Fibroblast of lung (primary cell): ENCODE measurements around the gene FOXK2. TPM values are rescaled to one million over a fixed set of nuclear protein-coding genes. Genes with fewer than 3 reads are reported as not detected.

ENCODE experiments used
- DNase-seq, 2 donors: peaks; one replicate each; pipeline versions ENCODE4 v3.0.0 to v3.0.0-alpha.2; 2010; ENCODE audit warnings: low read depth in 2 of 2
- H2AFZ ChIP-seq: 2 replicates; pipeline ENCODE4 v1.5.1; 2012; ENCODE audit warnings: low read length, control low read depth, inconsistent platforms
- H3K27ac ChIP-seq: 2 replicates; pipeline ENCODE4 v1.5.1; 2011; ENCODE audit warnings: low read length, control low read depth; ENCODE audit not compliant: insufficient read depth
- H3K27me3 ChIP-seq: 2 replicates; pipeline ENCODE4 v1.5.1; 2011; ENCODE audit warnings: mild to moderate bottlenecking, low read length; ENCODE audit not compliant: control insufficient read depth, insufficient read depth
- H3K36me3 ChIP-seq: 2 replicates; pipeline ENCODE4 v1.5.1; 2011; ENCODE audit warnings: low read length; ENCODE audit not compliant: control insufficient read depth, insufficient read depth
- H3K4me1 ChIP-seq: 2 replicates; pipeline ENCODE4 v1.5.1; 2011; ENCODE audit warnings: low read length; ENCODE audit not compliant: control insufficient read depth, insufficient read depth; ENCODE audit errors: extremely low read depth
- H3K4me2 ChIP-seq: 2 replicates; pipeline ENCODE4 v1.5.1; 2011; ENCODE audit warnings: low read length, control low read depth; ENCODE audit not compliant: insufficient read depth; ENCODE audit errors: extremely low read depth
- H3K4me3 ChIP-seq, 4 experiments: fragments of 200-600 bp in 1 of 4; sonication (generic) in 1 of 4; replicated peaks in 1 of 4; 2 replicates each; pipeline ENCODE4 v1.5.1; 2011 to 2016; ENCODE audit warnings: low read length in 4 of 4, low read depth in 3 of 4, mild to moderate bottlenecking in 3 of 4, control low read depth in 2 of 4, inconsistent platforms in 1 of 4, mixed read lengths in 1 of 4; ENCODE audit not compliant: insufficient read depth in 1 of 4; ENCODE audit errors: control extremely low read depth in 1 of 4
- H3K79me2 ChIP-seq: 2 replicates; pipeline ENCODE4 v1.5.1; 2012; ENCODE audit warnings: mild to moderate bottlenecking, low read length, inconsistent platforms; ENCODE audit not compliant: control insufficient read depth, insufficient read depth
- H3K9ac ChIP-seq: 2 replicates; pipeline ENCODE4 v1.5.1; 2011; ENCODE audit warnings: mild to moderate bottlenecking, low read length, control low read depth; ENCODE audit not compliant: insufficient read depth
- H3K9me3 ChIP-seq: 2 replicates; pipeline ENCODE4 v1.5.1; 2012; ENCODE audit warnings: low read depth, low read length; ENCODE audit not compliant: control insufficient read depth, insufficient read depth
- H4K20me1 ChIP-seq: 2 replicates; pipeline ENCODE4 v1.5.1; 2011; ENCODE audit warnings: low read length; ENCODE audit not compliant: control insufficient read depth, insufficient read depth; ENCODE audit errors: extremely low read depth
- EZH2 ChIP-seq: IDR thresholded peaks from 2 replicates; pipeline ENCODE4 v1.5.1; 2012; ENCODE audit warnings: low read length, control low read depth, mild to moderate bottlenecking; ENCODE audit errors: missing control alignments
- polyA plus RNA-seq, 2 donors: library from polyadenylated mRNA; depleted of rRNA in 1 of 2; stranded (reverse) in 1 of 2; unstranded in 1 of 2; fragments of >200 nt; gene quantifications; 2 replicates each; pipeline ENCODE4 v1.2.1, GENCODE V29; 2011 to 2012; ENCODE audit warnings: missing spikeins in 1 of 2
- total RNA-seq: library from RNA; depleted of rRNA; stranded (reverse); fragments of >200 nt; gene quantifications from 2 replicates; pipeline ENCODE4 v1.2.1, GENCODE V29; 2014
- TF ChIP-seq, protein P1 (sequence below), 2 donors: IDR thresholded peaks in 1 of 2; conservative IDR thresholded peaks in 1 of 2; 1 replicate in 1 of 2; 2 replicates in 1 of 2; pipeline ENCODE4 v1.5.1; 2011 to 2012; ENCODE audit warnings: low read length in 2 of 2, control low read depth in 1 of 2, inconsistent platforms in 1 of 2, low read depth in 1 of 2, mild to moderate bottlenecking in 1 of 2

FOXK2 gene
- total and polyA plus RNA-seq, 2 donors (not counting 1 experiment from before 2014, with no cell fraction given) = 23.5 to 33.2 TPM

DNA sequence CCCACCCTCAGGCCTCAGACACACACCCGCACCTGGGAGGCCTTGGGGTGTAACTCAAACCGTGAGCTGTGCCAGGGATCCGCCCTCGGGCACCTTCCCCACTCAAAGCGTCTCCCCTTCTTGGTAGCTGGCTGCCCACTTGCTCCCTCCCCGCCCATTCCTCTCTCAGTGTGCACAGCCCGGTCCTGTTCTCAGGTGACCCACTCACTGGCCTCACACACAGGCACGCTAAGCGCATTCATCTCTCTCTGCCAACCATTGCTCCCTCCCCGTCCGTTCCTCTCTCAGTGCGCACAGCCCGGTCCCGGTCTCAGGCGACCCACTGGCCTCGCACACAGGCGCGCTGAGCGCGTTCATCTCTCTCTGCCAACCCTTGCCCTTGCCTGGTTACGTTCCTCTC is 107.9 kb downstream of the FOXK2 start:
- Histone ChIP-seq H3K4me1 (no peaks in the 10 kb centered on the region), H3K4me2 (no peak overlapping the region), H3K27ac (no peak overlapping the region), H3K4me3 (no peak overlapping the region), H3K36me3 (peaks cover 9% of the 10 kb centered on the region), H3K27me3 (no peaks in the 10 kb centered on the region), H2AFZ (no peak overlapping the region), H3K9me3 (no peaks in the 10 kb centered on the region), H4K20me1 (no peaks in the 10 kb centered on the region), H3K9ac (no peak overlapping the region), H3K79me2 (peaks cover 10% of the 10 kb centered on the region)
- no peak for DNase-seq
- no peak for TF ChIP-seq EZH2
- TF ChIP-seq, protein P1, sequence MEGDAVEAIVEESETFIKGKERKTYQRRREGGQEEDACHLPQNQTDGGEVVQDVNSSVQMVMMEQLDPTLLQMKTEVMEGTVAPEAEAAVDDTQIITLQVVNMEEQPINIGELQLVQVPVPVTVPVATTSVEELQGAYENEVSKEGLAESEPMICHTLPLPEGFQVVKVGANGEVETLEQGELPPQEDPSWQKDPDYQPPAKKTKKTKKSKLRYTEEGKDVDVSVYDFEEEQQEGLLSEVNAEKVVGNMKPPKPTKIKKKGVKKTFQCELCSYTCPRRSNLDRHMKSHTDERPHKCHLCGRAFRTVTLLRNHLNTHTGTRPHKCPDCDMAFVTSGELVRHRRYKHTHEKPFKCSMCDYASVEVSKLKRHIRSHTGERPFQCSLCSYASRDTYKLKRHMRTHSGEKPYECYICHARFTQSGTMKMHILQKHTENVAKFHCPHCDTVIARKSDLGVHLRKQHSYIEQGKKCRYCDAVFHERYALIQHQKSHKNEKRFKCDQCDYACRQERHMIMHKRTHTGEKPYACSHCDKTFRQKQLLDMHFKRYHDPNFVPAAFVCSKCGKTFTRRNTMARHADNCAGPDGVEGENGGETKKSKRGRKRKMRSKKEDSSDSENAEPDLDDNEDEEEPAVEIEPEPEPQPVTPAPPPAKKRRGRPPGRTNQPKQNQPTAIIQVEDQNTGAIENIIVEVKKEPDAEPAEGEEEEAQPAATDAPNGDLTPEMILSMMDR (conservative IDR thresholded peaks at IDR 0.05 in 1 of 2, IDR thresholded peaks at IDR 0.05 in 1 of 2; ENCODE audit: low read depth in 1 of 2, low read length in 2 of 2) = no peak

DNA sequence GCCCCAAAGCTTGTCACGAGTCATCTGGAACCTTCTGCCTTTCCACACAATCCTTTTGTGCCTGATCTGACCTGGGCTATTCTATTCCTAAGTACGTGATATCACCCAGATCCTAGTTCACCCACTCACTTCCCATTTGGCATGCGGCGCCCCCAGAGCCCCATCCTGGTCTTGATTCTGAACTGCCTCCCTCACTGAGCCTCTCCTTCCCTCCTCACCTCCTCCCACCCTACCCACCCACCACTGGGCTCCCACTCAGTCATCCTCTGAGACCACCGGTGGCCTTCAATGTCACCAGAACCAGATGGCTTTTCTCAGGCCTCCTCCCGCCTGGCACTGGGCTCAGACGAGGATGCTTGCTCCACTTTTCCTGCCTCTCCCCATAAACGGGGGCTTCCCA is 110.2 kb downstream of the FOXK2 start:
- no peak overlapping the region for H3K4me3 ChIP-seq
- peaks cover 9% of the 10 kb centered on the region for H3K36me3 ChIP-seq
- no peak overlapping the region for H3K9ac ChIP-seq
- no peak overlapping the region for H2AFZ ChIP-seq
- H3K4me2 ChIP-seq = no peak overlapping the region
- no peak overlapping the region for H3K27ac ChIP-seq
- no peaks in the 10 kb centered on the region for H3K9me3 ChIP-seq
- H3K4me1 ChIP-seq = no peaks in the 10 kb centered on the region
- H4K20me1 ChIP-seq = no peaks in the 10 kb centered on the region
- H3K27me3 ChIP-seq = no peaks in the 10 kb centered on the region
- no peak for DNase-seq
- H3K79me2 ChIP-seq = peaks cover 27% of the 10 kb centered on the region
- TF ChIP-seq, protein P1 (conservative IDR thresholded peaks at IDR 0.05 in 1 of 2, IDR thresholded peaks at IDR 0.05 in 1 of 2; ENCODE audit: low read depth in 1 of 2, low read length in 2 of 2) = no peak
- TF ChIP-seq EZH2 = no peak

DNA sequence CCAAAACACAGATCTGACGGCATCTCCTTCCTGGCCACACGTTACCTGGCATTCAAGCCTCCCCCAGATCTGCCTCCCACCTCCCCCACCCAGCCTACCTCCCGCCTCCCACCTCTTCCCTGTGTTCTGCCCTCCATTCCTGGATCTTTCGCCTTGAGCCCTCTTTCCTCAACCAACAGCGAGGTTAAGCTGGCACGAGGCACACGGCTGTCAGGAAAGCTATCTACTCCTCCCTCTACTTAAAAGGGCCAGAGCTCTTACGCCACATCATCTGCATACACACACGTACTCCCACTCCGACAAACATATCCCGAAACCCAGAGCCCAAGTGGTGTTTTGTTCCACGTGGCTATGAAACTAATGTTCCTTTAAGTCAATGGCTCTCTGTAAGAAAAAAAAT is 110.7 kb downstream of the FOXK2 start:
- H3K4me2 ChIP-seq = no peak overlapping the region
- DNase-seq = no peak
- no peaks in the 10 kb centered on the region for H4K20me1 ChIP-seq

More for the DNA sequence above, 110.7 kb downstream of the FOXK2 start:
- peaks cover 6% of the 10 kb centered on the region for H3K36me3 ChIP-seq
- H3K4me3 ChIP-seq = no peak overlapping the region
- H2AFZ ChIP-seq = no peak overlapping the region
- no peak overlapping the region for H3K9ac ChIP-seq
- H3K4me1 ChIP-seq = no peaks in the 10 kb centered on the region
- H3K27ac ChIP-seq = no peak overlapping the region
- H3K9me3 ChIP-seq = no peaks in the 10 kb centered on the region
- TF ChIP-seq EZH2 = no peak
- H3K27me3 ChIP-seq = no peaks in the 10 kb centered on the region
- H3K79me2 ChIP-seq = peaks cover 28% of the 10 kb centered on the region
